ENCODE measurements around the gene TRMT10B.
A peak's percentile ranks its signal among the peaks of the same experiment; 100 is the strongest.

The TRMT10B gene, protein sequence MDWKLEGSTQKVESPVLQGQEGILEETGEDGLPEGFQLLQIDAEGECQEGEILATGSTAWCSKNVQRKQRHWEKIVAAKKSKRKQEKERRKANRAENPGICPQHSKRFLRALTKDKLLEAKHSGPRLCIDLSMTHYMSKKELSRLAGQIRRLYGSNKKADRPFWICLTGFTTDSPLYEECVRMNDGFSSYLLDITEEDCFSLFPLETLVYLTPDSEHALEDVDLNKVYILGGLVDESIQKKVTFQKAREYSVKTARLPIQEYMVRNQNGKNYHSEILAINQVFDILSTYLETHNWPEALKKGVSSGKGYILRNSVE

DNA sequence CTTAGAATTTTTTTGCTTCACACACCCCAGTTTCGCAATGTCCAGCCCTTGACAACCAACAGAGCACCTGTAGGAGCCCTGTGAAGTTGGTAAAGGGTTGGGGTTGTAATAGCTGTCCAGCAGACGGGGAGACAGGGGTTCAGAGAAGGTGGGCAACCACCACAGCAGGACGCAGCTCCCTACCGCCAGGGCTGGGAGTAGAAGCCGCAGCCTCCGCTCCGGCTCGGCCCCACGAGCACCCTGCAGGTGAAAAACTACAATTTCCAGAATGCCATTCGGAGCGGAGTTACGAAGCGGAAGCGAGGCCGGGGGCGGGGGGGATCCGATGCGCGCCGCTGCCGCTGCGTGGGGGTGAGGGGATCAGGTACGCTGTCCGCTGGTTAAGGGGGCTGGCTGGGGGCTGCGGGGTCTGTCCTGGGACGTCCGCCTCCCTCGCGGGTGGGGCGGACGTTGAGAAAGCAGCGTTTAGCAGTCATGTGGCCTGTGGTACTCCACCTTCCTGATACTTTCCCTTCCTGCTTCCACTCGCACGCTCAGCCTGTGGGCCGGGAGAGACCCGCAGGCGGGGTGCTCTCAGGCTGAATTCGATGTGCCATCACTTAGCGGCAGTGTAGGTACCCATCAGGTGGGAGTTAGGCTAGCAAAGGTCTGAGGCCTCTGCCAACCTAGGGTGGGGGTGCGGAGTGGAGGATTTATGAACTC lies at the start of gene TRMT10B:
TSS of gene TRMT10B (plus strand) at position 317 of the 702 bp plus-strand sequence. CDS start 8,127 bp downstream, outside the sequence.
- peak; percentile 94 for FAIRE-seq

DNA sequence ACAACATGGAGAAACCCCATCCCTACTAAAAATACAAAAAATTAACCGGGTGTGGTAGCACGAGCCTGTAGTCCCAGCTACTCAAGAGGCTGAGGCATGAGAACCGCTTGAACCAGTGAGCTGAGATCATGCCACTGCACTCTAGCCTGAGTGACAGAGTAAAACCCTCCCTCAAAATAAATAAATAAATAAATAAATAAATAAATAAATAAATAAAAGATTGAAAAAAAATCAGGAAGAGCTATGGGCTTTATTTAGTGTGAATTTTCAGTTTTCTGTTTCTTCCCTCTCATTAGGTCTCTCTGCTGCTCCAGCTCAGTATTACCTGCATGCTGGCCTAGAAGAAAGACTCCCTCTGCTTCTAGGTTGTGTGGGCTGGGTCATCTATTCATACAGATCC lies 47.8 kb upstream of the TRMT10B start:
- no peak for FAIRE-seq

More for the DNA sequence above, at the start of gene TRMT10B:
- peak; percentile 95 for DNase-seq (ENCODE audit: insufficient read length, low spot score)

DNA sequence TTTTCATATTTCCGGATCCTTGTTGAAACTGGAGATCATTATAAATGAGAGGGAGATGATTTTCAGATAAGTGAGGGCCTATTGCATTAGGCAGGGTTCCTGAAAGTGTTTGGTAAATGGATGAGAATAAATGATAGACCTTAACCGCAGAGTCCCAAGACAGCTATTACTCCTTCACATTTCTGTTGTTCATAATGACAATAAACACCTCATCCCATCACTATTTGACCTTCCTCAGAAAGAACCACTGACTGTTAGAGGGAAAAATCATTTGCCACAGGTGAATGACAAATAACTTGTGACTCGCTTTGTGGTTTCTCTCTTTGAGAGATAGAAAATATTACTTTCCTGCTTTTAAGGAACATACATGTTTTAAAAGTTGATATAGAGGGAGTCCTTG lies 47.3 kb upstream of the TRMT10B start:
- no peak for FAIRE-seq

More for the DNA sequence above, 47.8 kb upstream of the TRMT10B start:
- DNase-seq (ENCODE audit: insufficient read length, low spot score): no peak

DNA sequence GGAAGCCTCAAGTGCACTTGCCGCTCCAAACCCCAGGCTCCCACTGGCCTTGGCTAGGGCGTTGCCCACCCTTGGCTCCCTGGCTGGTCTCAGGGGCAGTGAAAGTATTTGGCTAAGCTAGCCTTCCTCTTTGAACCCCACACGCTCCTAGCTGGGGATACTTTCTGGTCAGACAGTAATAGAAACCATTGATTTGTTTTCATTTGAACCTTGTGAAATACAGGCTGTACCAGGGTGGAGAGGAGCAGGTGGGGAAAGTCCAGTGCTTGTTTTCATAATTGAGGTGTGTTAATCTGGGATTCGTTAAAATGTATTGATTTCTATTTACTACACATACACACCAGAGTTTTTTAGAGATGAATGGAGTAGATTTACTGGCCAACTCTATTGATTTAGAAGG lies 45.9 kb upstream of the TRMT10B start:
- no peak for FAIRE-seq
- DNase-seq (ENCODE audit: insufficient read length, low spot score): no peak

More for the DNA sequence above, 47.3 kb upstream of the TRMT10B start:
- no peak for DNase-seq (ENCODE audit: insufficient read length, low spot score)

DNA sequence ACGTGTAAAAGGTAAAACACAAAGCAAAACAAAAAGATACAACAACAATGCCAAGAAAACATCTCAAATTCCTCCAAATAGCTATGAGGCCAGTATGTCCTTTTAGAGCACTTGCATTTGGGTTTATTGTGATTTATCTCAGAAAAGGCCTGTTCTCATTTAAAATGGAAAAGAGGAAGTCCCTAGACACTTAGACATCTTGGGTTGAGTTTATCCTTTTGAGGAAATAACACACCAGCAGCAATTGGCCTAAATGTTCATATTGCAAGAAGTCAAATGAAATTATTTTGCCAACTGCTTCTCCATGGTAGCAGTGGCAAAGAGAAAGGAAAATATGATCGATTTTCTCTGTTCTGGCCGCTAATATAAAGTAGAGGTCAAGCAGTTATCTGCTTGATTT lies 43.6 kb upstream of the TRMT10B start:
- DNase-seq (ENCODE audit: insufficient read length, low spot score): no peak
- no peak for FAIRE-seq

DNA sequence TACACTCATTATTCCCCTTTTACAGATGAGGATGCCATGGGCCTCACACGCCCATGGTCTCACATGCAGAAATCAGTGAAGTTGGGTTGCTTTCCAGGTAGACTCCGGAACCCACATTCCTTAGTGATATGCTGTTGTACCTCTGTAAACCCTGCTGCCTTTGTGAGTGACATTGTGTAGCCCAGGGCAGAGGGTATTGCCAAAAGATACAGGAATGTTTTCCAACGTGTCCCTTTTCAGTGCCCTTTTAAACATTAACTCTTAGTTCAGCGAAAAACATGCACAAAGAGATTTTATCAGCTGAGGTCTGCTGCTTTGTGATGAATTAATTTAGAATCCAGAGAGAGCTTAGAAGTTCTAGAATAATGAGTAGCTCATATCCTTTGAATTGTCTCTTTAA lies 38.3 kb upstream of the TRMT10B start:
- FAIRE-seq (no peak), DNase-seq (ENCODE audit: insufficient read length, low spot score) (no peak)

DNA sequence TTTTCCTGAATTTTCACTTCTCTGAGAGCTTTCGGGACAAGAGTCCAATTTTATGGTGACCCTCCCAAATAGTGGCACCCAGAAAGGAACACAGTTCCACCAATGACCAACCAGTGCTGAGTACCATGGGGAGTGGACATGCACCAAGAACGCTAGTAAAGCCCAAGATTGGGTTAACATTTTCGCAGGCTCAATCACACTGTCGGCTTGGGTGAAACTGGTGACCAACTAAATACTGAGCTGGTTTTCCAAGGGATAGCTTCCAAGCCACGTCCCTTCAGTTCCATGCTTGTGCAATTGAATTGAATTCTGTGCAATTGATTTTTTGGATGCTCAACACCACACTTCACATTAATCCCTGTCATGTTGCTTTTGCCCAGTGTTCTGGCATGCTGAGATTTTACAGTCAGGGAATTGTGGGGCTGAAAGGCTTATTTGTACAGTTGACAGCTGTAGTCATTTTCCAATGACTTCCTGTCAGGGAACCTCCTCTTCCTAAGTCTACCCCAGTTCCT lies 37.6 kb upstream of the TRMT10B start:
- DNase-seq (ENCODE audit: insufficient read length, low spot score) (no peak), FAIRE-seq (no peak)

DNA sequence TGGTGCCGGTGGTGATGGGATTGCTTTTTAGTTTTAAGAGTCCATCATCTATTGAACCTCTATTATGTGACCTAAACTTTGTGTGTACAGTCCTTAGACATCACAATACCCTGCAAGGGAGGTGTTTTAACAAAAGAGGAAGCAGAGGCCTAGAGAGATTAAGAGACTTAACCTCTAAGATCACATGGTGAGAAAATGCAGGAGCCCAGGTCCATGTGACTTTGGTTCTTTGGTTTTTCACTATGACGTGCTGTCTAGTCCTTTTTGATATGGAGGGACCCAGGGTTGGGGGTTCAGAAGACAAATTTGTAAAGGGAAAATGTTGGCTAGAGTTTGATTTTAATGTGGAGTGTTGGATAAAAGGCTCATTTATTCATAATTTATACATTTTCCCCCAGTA lies 34.1 kb upstream of the TRMT10B start:
- FAIRE-seq (peak; percentile 68), DNase-seq (ENCODE audit: insufficient read length, low spot score) (no peak)

DNA sequence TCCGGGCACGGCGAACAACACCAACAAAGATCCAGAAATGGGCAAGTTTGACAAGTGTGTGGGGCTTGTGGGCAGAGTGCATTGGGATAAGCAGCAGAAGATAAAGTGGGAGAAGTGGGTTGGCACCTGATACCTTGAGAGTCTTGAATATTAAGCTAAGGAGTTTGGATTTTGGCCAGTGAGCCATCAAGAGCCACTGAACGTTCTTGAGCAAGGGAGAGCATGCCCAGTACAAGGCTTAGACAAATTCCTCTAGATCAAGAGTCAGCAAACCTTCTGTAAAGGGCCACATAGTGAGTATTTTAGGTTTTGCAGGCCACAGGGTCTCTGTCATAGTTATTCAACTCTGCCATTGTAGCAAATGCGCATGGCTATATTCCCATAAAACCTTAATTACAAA lies 26.6 kb upstream of the TRMT10B start:
- DNase-seq (ENCODE audit: insufficient read length, low spot score): no peak
- no peak for FAIRE-seq

DNA sequence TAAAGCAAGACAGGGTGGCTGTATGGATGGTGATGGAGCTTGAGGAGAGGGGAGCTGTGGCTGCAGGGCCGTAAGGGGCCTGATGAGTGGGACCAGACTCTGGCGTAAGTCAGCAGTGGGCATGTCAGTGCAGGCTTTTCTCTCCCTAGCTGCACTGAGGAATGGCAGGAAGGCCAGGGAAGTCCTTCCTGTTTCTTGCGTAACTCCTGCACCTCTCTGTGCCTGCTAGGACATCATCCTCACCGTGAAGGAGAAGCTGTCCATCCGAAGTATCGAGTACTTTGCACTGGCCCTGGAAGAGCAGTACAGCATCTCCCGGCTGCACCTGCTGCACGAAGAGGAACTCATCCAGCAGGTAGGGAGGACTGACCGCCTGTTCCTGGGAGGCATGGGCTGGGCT lies 24.1 kb upstream of the TRMT10B start:
- FAIRE-seq: no peak

DNA sequence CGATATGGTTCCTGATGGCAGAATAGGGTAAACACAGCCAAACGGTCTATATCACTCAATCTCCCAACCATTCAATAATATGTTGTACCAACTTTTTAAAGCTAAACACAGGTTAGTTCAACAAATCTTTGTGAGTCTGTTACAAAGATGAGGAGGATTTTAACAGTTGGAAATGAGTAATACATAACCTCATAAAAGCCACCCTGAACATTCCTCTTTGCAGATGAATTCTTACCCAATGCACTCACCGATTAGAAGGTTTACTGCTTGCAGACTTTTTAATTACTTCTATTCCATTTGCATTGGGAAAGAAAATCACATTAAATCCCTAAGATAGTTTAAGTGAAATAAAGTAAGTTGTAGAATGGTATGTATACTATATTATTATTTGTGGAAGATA lies 23.3 kb upstream of the TRMT10B start:
- FAIRE-seq (no peak), DNase-seq (ENCODE audit: insufficient read length, low spot score) (no peak)

More for the DNA sequence above, 24.1 kb upstream of the TRMT10B start:
- no peak for DNase-seq (ENCODE audit: insufficient read length, low spot score)

DNA sequence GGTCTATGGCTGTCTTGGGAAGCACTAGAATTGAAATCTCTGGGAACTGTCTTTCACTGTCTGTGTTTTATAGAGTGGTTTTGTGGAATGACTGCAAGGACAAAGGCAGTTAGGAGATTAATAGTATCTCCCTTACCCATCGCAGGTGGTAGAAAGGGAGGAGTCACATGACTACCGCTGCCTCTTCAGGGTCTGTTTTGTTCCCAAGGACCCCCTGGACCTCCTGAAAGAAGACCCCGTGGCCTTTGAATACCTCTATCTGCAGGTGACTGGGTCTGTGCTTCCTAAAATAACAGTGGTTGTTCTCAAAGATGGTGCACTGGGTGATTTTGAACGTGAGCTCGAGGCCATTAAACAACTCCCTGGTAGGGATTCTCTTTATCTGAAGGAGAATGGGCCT lies 22.8 kb upstream of the TRMT10B start:
- FAIRE-seq: no peak

DNA sequence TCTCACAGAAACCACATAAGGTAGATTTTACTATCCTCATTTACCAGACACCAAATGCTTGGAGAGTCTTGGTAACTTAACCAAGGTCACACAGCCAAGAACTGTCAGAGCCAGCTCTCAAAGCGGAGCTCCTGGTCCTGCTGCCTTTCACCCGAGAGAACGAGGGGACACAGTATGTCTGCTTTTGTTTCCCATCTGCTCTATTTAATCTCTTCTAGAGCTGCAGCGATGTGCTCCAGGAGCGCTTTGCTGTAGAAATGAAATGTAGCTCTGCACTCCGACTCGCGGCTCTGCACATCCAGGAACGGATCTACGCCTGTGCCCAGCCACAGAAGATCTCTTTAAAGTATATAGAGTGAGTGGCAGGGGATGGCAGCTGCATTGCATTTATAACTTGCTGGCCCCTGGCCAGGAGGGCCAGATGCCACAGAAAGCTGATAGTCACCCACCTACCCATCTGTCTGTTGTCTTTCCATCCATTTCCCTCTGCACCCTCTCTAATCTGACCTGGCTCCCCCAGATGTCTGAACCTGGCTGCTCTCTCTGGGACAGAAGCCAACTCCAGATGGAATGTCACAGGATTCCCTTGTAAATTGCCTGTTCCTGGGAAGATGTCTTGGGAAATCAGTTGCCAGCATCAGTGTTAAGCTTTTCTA lies 21.4 kb upstream of the TRMT10B start:
- no peak for FAIRE-seq
- no peak for DNase-seq (ENCODE audit: insufficient read length, low spot score)

More for the DNA sequence above, 22.8 kb upstream of the TRMT10B start:
- DNase-seq (ENCODE audit: insufficient read length, low spot score): no peak

DNA sequence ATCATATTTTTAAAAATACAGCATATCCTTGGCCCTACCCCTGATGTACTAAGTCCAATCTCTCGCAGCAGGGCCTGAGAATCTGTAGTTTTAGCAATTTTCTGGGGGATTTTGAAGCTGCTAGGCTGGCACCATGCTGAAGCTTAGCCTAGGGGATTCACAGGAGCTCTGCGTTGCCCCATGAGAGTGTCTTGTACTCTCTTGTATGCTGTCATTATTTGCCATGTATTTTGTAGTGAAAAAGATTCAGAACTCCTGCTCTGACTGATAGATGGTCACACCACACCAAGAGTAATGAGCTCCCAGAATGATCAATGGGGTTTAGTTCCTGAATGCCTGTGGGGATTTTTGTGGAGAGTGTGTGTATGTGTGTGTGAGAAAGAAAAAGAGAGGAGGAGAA lies 20.7 kb upstream of the TRMT10B start:
- no peak for DNase-seq (ENCODE audit: insufficient read length, low spot score)
- no peak for FAIRE-seq

DNA sequence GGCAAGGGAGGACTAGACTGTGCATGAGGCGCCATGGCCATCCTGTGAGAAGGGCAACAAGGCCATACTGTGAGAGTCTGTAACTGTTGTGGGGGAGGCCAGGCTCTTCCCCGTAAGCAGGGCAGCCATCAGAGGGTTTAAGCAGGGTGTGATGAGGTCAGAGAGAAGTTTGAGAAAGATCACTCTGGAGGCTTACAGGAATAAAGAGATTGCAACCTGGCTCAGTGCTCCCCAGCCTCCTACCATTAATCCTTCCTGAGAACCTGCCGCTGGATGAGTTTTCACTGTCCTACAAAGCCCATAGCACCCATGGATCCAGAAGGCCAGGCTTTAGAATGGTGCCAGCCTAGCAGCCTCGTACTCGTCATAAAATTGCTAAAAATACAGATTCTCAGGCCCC lies 14.4 kb upstream of the TRMT10B start:
- DNase-seq (ENCODE audit: insufficient read length, low spot score) (no peak), FAIRE-seq (no peak)

DNA sequence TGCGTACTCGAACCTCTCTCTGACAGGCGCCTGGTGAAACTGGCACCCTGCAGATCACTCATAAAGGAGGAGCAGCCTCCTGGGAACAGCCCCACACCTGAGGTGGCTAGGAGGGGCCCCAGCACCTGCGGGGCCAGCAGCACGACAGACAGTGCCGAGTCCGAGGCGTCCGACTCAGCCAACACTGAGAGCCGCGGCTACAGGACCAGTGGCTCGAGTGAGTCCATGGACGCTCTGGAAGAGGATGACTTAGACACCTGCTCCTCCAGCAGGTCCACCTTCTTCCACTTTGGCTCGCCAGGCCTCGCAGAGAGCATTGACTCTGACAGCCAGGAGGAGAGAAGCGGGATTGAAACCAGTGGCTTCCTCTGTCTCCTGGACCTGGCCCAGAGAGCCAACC lies 13.5 kb upstream of the TRMT10B start:
- FAIRE-seq (no peak), DNase-seq (ENCODE audit: insufficient read length, low spot score) (no peak)

DNA sequence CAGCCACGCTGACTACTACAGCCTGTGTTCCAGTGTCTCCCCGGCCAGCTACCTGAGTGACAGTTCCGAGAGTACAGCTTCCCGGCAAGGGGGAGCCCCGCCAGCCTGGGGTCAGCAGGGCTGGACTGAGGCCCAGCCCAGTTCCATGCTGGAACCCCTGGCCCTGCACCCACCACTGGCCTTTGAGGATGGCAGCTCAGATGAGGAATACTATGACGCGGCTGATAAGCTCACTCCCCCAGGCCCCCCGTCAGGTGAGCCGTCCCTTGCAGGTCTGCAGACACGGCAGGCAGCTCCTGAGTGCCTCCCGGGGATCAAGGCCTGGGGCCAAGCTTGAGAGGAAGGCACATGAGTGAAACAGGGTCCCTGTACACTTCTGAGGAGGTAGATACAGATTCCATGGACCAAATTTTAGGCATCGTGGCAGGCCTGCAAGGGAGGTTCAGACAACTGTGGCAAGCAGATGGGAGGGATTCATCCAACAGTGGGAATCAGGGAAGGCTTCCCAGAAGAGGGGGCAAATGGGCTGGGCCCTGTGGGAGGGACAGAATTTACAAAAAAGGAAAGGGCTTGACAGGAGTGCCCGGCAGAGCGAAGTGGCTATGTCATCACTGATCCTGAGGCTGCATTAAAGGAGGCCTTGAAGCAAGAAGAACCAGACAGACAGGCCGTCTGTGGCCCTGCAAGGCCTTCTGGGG lies 12.8 kb upstream of the TRMT10B start:
- FAIRE-seq (no peak), DNase-seq (ENCODE audit: insufficient read length, low spot score) (no peak)

DNA sequence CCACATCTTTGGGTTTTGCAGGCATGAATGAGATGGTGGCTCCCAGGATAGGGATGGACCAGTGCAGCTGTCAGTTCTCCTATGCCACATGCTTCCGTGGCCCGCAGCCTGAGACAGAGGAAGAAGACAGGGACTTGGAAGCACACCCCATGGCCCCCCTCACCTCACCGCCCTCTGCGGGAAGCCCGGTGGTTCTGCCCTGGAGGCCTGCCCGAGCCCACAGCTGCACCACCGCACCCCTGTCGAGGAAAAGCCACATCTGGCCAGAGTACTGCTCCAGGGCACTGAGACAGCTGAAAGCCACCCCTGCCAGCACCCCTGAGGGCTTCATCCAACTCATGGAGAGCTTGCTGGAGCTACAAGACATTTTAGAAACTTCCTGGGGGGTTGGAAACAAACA lies 7.6 kb upstream of the TRMT10B start:
- DNase-seq (ENCODE audit: insufficient read length, low spot score): no peak
- FAIRE-seq: no peak

DNA sequence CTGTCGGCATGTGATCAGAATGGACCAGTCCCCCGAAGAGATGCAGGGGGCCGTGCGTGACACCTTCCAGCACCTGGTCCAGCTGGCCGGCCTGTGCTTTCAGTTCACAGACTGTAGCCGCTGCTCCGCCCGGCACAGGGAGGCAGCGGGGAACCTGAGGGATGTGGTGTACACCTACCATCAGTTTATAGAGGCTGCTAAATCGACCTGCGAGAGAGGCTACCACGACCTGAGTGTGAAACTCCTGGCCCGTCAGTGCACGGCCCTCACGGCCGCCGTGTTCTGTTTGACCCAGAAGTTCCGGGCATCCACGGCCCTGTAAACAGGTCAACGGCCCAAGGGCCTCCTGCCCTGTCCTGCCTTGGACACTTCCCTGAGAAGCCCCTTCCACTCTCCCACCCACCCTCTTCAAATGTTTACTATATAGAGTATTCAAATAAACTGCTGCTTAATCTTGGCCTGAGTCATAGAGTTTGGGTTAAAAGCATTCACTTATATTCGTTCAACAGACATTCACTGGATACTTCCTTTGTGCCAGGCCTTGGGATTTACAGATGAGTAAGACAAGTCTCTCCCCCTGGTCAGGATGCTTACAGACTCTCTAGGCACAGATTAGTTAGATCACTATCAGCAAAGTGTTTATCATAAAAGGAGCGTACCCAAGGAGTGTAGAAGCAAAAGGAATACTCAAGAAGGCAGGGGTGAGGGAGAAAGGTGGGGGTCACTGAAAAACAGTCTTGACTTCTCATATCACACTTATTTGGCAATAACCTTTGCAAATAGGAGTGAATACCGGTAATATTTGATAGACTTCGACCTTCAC lies 6.9 kb upstream of the TRMT10B start:
- no peak for FAIRE-seq

DNA sequence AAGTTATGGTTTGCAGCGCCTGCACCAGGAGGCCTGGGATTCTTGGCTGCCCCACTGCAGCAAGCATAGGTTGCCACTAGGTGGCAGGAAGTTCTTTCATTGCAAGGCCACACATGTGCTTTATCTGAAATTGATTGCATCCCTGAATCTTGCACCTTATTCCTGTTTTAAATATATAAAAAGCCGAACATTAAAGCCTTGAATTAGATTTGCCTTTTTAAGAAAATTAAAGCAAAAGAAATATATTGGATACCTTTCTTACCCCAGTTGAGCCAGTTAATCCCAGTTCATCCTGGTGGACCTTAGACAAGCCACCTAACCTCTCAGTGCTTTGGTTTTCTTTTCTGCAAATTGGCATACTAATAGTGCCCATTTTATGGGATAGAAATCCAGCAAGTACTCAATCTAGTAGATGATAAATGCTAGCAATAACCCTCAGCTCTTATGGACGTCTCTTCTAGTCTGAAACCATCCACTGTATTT lies 6.3 kb upstream of the TRMT10B start:
- FAIRE-seq (peak; percentile 81), DNase-seq (ENCODE audit: insufficient read length, low spot score) (peak; percentile 79)

More for the DNA sequence above, 6.9 kb upstream of the TRMT10B start:
- DNase-seq (ENCODE audit: insufficient read length, low spot score): no peak

Data from GM19239 (cell line).